Large intestine (tissue), 3 donors: ENCODE results near the gene RTL3. TPM values are rescaled to one million over a fixed set of nuclear protein-coding genes. Genes with fewer than 3 reads are reported as not detected.

Source experiments
- DNase-seq, 2 donors: peaks; one replicate each; pipeline versions ENCODE4 v3.0.0 to v3.0.0-alpha.2; 2013
- H3K27ac ChIP-seq: one replicate; pipeline ENCODE4 v1.5.1; 2013; ENCODE audit warnings: low read length
- H3K27me3 ChIP-seq: 2 replicates; pipeline ENCODE4 v1.6.1; 2013; ENCODE audit warnings: low read length; ENCODE audit not compliant: control insufficient read depth, insufficient read depth
- H3K36me3 ChIP-seq: 2 replicates; pipeline ENCODE4 v1.6.1; 2013; ENCODE audit warnings: low read length; ENCODE audit not compliant: control insufficient read depth, insufficient read depth
- H3K4me1 ChIP-seq: one replicate; pipeline ENCODE4 v1.6.1; 2013; ENCODE audit warnings: low read length; ENCODE audit not compliant: control insufficient read depth, insufficient read depth
- H3K4me3 ChIP-seq: one replicate; pipeline ENCODE4 v1.5.1; 2013; ENCODE audit warnings: low read length
- H3K9me3 ChIP-seq: one replicate; pipeline ENCODE4 v1.6.1; 2013; ENCODE audit warnings: mild to moderate bottlenecking, low read depth, low read length, moderate library complexity; ENCODE audit not compliant: control insufficient read depth
- WGBS: methylation state at CpG from one replicate; pipeline ENCODE4 v1.1.5; 2013; ENCODE audit warnings: low lambda C conversion rate; ENCODE audit not compliant: insufficient coverage; 5-methylcytosine and 5-hydroxymethylcytosine counted together
- polyA plus RNA-seq: library from polyadenylated mRNA; unstranded; fragments of 120-200 nt; gene quantifications from one replicate; pipeline ENCODE4 v1.2.1, GENCODE V29; 2013

The RTL3 gene
- polyA plus RNA-seq, 1 donor = 0.48 TPM

DNA sequence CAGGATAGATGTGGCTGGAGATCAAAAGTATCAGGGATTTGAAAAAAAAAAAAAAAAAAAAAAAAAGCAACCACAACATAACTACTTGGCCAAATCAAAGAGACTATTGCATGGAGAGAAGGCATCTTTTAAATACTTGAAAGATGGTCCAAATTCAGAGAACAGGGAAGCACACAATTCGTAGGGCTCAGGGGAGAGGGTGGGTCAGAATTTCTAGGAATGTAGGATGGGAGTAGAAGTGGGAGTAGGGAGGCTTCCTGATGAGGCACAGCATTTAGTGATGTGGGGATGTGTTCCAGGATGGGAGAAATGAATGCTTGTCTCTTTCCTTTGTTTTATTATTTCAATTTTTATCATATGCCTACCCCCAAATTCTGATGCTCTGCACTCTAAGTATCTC is 36.3 kb downstream of the RTL3 start:
- Histone ChIP-seq H3K36me3 (no peaks in the 10 kb centered on the region), H3K4me3 (no peak overlapping the region), H3K4me1 (no peaks in the 10 kb centered on the region), H3K27me3 (no peaks in the 10 kb centered on the region), H3K27ac (no peak overlapping the region), H3K9me3 (no peaks in the 10 kb centered on the region)
- no peak for DNase-seq
- WGBS = no CpG with 5 or more reads among the region's 1 CpG

DNA sequence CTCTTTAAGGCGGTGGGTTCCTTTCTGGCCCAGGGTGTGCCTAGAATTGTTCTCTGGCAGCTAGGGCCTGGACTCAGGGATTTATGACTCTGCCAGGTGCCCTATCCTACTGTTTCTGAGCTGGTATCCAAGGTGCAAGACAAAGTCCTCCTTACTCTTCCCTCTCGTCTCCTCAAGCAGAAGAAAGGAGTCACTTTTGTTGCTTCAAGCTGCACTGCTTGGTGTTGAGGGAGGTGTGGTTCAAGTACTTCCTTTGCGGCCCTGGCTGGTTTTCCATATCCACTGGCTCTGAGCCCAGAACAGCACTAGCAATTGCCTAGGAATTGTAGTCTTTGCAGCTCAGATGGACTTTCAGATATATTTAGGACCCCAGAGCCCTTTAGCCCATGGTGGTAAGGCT is 39.3 kb downstream of the RTL3 start:
- Histone ChIP-seq H3K36me3 (no peaks in the 10 kb centered on the region), H3K27ac (no peak overlapping the region), H3K9me3 (no peaks in the 10 kb centered on the region), H3K4me1 (no peaks in the 10 kb centered on the region), H3K4me3 (no peak overlapping the region), H3K27me3 (no peaks in the 10 kb centered on the region)
- DNase-seq = no peak
- no CpG with 5 or more reads among the region's 3 CpGs for WGBS

DNA sequence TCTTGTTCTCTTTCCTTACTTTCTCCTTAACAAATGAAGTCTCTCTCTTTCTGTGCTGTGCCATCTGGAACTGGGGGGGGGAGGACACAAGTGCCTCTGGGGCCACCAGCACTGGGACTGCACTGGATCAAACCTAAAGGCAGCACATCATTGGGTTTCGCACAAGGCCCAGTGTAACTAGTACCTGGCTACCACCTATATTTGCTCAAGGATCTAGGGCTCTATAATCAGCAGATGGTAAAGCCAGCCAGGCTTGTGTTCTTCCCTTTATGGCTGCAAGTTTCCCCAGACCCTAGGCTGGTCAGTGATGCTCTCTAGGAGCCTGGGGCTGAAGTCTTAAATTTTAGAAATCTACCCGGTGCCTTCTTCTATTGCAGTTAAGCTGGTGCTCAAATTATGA is 40.1 kb downstream of the RTL3 start:
- H3K9me3 ChIP-seq = no peaks in the 10 kb centered on the region
- no peak for DNase-seq
- H3K4me1 ChIP-seq = no peaks in the 10 kb centered on the region
- H3K27me3 ChIP-seq = no peaks in the 10 kb centered on the region
- H3K27ac ChIP-seq = no peak overlapping the region
- H3K36me3 ChIP-seq = no peaks in the 10 kb centered on the region
- no peak overlapping the region for H3K4me3 ChIP-seq
- no CpG with 5 or more reads among the region's 2 CpGs for WGBS

DNA sequence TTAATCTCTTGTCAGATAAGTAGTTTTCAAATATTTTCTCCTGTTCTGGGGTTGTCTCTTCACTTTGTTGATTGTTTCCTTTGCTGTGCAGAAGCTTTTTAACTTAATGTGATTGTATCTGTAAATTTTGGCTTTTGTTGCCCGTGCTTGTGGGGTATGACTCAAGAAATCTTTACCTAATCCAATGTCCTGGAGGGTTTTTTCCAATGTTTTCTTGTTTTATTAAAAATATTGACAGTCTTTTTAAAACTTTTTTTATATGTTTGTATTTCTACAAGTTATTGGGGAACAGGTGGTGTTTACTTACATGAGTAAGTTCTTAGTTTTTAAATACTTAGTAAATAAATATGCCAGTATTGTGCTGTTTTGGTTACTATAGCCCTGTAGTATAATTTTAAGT is 44.9 kb downstream of the RTL3 start:
- Histone ChIP-seq H3K36me3 (no peaks in the 10 kb centered on the region), H3K27me3 (no peaks in the 10 kb centered on the region), H3K27ac (no peak overlapping the region), H3K9me3 (no peaks in the 10 kb centered on the region), H3K4me1 (no peaks in the 10 kb centered on the region), H3K4me3 (no peak overlapping the region)
- no peak for DNase-seq
- no CpG with 5 or more reads among the region's 1 CpG for WGBS

Other genes with a start within 250 kb of the RTL3 start
- gene LPAR4, start 88.4 kb upstream of the RTL3 start, polyA plus RNA-seq = 3.6 TPM